22Rv1 (cell line): ENCODE measurements around the gene TPH1.

Source experiments
- CTCF ChIP-seq: fragments of 450-650 bp; IDR thresholded peaks from 2 replicates; pipeline ENCODE4 v1.5.1; 2017; ENCODE audit warnings: mild to moderate bottlenecking
- ZFX ChIP-seq: fragments of 450-650 bp; IDR thresholded peaks from 2 replicates; pipeline ENCODE4 v1.6.1; 2017; ENCODE audit warnings: antibody characterized with exemption, borderline replicate concordance

- no peak for TF ChIP-seq CTCF
- TF ChIP-seq ZFX: no peak
Observed at GRCh38 chr11:18091731-18092130, 45.7 kb upstream of the TPH1 start.
